Left colon (tissue), 2 donors: ENCODE measurements around the gene TRAF3. TPM values are rescaled to one million over a fixed set of nuclear protein-coding genes. Genes with fewer than 3 reads are reported as not detected.

ENCODE experiments used
- ATAC-seq: fragments of 200-7000 bp; cut with Tn5 transposase; one replicate; pipeline ENCODE4 v1.9.1; 2020; ENCODE audit warnings: mild to moderate bottlenecking, moderate library complexity
- DNase-seq, 2 donors: peaks; one replicate each; pipeline ENCODE4 v3.0.0-alpha.2; 2020
- intact Hi-C, 2 donors: fragments of 100-400 bp; cut with DNase I in 1 of 2; cut with micrococcal nuclease in 1 of 2; formaldehyde crosslinking; loops; one replicate each; pipeline versions ENCODE4 v1.11.2 to v1.14.0; 2022; cut with DNase I, micrococcal nuclease
- total RNA-seq, 2 donors: library from RNA; stranded (reverse); fragmentation: NEBNext Ultra II Directional; extraction: Animal tissue kit (Norgen Biotek cat#: 25700); gene quantifications; one replicate each; pipeline ENCODE4 v1.2.1, GENCODE V29; 2021
- donor health status: DM: no; HTN: no; CAD: no.
- donor health status: DM: yes; HTN: yes; CAD: no.

TRAF3 gene
- total RNA-seq, 2 donors from 2014 or later, result 22.6 to 31.6 TPM

DNA sequence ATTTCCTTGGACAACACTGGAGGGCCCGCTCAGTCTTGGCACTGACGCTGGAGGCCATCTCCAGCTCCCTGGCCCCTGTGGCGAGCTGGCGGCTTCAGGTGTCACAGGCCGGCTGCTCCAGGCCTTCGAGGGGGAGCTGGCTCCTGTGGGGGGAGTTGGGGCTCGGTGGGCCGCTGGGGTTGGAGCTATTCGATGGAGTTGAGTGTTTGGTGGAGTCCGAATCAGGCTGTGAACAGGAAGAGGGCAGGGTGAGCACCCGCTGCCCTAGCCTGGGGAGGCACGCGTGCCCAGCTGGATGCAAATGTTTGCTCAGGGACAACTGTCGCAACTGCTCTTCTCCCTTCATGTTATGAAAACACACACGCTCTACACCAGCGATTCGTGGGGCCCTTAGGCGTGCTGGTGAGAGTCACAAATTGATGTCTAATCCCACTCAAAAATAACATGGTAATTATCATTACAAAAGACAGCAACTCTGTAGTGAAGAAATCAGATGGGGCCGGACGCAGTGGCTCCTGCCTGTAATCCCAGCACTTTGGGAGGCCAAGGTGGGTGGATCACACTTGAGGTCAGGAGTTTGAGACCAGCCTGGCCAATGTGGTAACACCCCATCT is 156.5 kb downstream of the TRAF3 start:
- intact Hi-C loops, result no loop called here
- DNase-seq, result no peak
- no peak for ATAC-seq

DNA sequence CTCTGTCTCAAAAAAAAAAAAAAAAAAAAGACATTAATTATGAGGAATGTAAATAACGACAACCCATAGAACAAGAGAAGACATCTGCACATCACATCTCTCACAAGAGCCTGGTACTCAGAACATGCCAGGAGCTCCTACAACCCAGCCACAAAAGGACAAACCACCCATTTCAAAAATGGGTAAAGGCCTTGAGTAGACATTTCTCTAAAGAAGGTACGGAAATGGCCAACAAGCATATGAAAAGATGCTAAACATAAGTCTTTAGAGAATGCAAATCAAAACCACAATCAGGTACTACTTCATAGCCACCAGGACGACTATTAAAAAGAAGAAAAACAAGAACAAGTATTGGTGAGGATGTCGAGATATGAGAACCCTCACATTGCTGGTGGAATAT is 158.5 kb downstream of the TRAF3 start:
- intact Hi-C loops, result no loop called here
- no peak for ATAC-seq
- DNase-seq, result no peak

DNA sequence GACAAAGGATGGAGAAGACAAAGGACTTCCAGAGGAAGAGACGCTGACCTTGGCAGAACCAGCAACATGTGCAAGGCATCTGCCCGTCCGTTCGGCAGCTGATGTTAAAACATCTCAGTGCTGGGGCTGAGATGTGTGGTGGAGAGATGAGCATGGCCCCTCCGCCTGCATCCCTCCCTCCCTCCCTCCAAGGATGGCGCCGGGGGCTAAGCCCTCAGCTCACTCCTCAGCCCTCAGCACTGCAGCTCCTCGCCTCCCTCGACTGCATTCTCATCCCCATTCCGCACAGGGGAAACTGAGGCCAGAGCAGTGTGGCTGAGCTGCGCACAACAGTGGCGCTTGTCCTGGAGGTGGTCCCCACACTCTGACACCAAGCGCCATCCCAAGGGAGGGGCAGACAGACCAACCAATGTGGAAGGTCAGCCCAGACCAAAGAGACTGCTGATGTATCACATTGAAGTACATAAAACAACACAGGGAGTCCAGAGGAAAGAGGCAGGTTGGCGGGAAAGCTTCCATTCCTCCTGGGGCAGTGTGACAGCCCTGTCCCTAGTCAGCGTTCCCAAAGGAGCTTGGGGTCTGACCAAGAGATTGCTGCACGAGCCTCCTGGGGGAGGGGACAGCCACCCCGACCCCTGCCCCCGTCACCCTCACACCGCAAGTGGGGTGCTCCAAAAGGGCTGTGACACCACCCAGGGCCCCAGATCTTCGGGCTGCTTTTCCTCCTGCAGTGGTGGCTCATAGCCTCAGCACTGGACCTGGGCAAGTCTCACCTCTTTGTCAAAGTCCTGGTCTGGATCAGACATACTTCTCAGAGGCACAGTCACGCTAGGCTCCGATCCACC is 160.3 kb downstream of the TRAF3 start:
- ATAC-seq (no peak), DNase-seq (no peak)
- intact Hi-C loops, result no loop called here

DNA sequence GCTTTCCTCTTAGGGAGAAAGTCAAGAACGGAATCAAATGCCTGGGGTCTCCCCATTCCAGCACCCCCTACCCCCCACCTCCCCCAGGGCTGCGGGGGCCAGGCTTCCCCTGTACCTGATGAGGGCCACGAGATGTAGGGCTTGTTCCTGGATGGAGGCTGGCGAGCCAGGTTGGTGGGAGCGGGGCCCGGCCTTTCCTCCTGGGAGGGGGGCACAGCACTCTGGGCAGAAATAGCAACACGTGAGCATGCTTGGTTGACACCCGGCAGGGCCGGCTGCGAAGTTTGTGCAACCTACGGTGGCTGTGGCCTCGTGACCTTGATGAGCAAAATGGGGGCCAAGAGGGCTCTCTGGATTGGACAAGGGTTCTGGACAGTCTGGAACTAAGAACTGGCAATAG is 160.9 kb downstream of the TRAF3 start:
- DNase-seq (no peak), ATAC-seq (no peak)

DNA sequence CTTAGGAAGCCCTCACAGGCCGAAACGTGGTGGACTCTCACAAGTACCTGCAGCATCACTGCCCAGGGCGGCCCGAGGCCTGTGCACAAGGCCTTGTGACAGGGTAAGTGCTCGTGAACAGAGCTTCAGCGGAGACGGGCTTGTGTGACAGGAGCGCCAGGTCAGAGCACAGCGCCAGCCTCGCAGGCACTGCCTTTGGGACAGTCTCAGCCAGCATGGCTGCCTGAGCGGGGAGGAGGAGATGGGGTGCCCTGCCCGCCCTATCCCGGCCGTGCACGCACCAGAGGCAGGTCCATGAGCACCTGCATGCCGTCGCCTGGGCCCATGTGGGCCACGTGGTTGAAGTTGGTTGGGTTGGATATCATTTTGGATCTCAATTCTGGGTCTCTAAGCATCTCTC is 162.1 kb downstream of the TRAF3 start:
- intact Hi-C loops, result no loop called here
- no peak for DNase-seq
- no peak for ATAC-seq

More for the DNA sequence above, 160.9 kb downstream of the TRAF3 start:
- intact Hi-C loops, result no loop called here

DNA sequence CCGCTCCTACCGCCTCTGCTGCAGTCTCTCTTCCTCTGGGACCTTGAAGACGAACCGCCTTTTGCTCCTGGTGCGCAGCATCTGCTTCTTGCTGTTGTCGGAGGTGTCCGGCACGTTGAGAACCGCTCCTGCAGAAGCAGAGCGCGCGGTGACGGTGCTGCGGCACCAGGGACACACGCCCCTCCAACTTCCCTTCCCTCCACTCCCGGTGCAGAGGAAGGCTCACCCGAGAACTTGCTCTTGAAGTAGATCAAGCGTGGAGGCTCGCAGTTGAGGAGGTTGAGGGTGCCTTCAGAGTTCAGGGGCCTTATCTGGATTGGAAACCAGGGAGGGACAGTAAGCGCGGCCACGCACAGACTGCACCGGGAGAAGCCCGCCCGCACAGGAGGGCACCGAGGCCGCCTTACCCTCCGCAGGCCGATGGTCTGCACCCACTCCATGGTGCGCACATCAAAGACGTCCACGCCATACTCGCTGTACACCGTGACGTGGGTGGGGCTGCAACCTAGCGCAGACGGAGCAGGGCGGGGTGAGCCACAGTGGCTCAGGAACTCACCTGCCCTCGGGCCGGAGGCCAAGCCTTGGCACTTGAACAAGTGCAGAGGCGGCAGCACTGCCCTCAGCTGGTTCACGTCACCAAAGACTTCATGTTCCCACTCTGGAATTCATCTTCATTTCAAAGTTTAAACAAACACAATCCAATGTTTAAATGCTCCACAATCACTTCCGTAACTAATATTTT is 162.7 kb downstream of the TRAF3 start:
- peak; percentile 73 to 74 for DNase-seq
- peak; percentile 92 for ATAC-seq
- intact Hi-C loops, result no loop called here

DNA sequence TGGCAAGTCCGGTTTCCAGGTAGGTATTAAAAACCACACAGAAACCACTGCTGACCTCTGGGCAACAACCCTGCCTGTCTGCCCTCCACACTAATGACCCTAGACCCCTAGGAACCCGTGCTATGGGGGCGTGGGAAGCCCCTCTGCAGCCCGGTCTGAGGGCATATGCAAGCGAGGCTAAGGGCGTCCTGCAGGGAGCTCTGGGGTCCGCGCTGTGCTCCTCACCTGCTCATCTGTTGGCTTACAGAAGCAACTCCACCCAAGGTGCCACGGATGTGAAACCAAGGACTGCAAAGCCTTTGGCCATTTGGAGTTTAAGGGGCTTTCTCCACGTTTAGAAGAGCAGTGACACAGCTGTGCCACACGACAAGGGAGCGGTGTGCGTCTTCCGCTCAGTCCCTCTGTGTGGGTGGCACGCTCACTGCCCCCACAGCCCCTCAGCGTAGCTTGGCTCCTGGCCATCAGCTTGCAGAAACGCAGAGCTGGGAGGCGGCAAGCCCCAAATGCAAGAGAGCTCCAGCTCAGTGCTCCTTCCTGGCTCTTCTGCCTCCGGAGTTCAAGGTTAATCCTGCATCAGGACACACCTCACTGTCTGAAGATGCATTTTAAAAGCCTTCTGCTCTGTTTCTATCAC is 163.6 kb downstream of the TRAF3 start:
- ATAC-seq (no peak), DNase-seq (no peak)
- intact Hi-C loops, result no loop called here

DNA sequence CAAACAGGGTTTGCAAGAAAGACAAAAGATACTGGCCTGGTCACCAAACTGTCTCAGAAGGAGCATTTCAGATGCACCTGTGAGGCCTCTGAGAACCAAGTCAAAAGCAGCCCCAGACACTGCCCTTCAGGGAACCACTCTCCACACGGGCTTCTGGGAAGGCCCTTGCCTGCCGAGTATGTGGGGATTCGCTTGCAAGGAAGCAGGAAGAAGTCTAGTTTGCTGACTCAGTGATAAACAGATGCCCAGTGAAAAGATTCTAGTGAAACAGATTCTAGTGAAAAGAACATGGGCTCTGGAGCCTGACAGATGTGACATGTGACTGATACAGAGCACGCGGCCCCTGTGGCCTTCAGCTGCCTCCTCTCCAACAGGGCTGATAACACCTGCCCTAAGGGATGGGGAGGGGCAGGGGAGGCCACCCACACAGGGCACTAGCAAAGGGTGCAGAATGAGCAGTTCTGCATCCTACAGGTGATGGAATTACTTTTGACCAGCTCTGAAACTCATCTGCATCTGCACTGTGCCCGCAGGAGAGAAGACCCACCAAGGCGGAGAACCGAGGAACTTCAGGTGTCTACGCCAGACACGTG is 164.3 kb downstream of the TRAF3 start:
- no peak for DNase-seq
- ATAC-seq, result no peak
- intact Hi-C loops, result no loop called here

DNA sequence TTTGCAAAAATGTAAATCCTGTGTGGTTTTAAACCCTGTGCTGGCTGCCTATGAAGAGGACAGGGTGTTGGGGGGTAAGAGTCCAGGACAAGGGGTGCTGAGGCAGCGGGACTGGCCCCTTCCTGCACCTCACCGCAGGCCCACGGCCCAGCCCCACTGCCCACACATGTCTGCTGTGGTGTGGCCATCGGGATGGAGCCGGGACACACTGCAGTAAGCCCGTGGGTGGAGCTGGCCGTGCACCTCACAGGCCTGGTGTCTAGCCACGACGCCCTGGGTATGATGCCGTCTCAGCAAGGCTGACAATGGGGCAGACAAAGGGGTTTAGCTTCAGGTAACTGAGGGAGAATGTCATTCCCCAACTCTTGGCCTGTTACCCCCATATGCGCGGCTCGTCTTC is 164.8 kb downstream of the TRAF3 start:
- intact Hi-C loops, result no loop called here
- no peak for DNase-seq
- ATAC-seq, result no peak

DNA sequence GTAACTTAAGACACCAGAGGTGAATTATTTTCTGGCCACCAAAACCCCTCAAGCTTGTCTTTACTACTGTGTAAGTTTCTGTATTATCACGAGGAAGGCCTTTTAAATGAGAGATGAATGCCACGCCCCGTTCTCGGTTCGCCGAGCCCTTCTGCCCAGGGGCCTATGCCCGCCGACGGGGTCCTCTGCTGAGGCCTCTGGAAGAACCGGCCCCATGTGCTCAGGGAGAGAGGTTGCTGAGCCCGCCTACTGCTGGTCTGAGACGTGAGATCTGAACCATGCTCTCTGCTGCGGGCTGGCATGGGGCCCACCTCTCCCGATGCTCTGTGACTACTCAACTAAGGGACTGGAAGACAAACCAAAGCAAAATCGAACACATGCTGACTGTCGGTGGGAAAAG is 166.2 kb downstream of the TRAF3 start:
- no peak for DNase-seq
- intact Hi-C loops, result no loop called here
- ATAC-seq, result no peak

DNA sequence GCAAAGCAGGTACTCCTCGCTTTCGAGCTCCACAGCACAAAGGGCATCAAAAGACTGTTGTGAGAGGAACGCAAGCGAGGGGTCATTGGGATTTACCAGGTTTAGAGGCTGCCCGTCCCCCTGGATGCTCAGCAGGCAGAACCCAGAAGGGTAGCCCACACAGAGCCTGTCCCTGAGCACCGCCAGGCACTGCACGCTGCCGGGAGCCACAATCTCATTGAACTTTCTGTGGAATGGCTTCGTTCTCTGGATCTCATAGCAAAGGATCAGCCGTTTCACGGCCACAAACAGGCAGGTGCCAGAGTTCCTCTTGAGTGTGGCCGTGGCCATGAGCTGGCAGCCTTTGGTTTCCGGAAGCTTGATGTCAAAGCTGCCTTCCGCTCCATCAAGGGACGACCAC is 166.7 kb downstream of the TRAF3 start:
- intact Hi-C loops, result no loop called here
- DNase-seq (no peak), ATAC-seq (no peak)

DNA sequence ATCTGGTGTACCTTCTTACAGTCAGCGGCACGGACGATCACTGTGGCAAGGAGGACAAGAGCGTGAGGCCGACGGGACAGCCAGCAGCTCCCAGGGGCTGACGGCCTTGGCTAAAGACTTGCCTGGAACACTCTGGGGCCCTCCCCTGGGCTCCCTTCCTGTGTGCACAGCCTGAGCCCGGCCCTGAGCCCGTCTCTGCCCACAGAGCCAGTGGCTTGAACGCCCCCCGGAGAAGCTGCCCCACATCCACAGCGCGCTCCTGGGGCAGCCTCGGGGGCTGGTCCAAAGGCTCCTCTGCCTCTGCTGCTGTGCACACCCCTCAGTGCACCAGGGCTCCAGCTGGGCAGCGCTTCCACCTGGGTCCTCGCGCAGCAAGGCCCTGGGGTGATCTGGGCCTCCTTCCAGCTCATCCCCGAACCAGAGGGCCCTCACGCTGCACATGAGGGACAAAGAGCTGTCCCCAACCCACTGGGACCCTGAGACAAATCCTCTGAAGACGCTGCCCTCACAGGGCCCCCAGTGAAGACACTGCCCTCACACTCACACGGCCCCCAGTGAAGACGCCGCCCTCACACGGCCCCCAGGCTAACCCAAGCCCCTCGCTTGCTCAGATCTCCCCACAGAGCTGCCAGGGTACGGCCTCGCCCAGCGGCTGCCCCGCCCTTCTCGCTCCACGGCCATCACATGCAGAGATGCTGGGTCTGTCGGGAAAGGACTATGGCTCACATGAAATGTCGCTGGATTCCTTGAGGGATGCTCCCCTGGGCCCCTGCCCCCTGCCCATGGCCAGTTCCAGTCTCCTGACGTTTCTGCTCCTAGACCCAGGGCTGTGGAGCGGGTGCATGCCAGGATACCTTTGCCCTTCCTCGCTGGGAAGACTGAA is 167.4 kb downstream of the TRAF3 start:
- ATAC-seq (no peak), DNase-seq (no peak)
- intact Hi-C loops, result no loop called here

DNA sequence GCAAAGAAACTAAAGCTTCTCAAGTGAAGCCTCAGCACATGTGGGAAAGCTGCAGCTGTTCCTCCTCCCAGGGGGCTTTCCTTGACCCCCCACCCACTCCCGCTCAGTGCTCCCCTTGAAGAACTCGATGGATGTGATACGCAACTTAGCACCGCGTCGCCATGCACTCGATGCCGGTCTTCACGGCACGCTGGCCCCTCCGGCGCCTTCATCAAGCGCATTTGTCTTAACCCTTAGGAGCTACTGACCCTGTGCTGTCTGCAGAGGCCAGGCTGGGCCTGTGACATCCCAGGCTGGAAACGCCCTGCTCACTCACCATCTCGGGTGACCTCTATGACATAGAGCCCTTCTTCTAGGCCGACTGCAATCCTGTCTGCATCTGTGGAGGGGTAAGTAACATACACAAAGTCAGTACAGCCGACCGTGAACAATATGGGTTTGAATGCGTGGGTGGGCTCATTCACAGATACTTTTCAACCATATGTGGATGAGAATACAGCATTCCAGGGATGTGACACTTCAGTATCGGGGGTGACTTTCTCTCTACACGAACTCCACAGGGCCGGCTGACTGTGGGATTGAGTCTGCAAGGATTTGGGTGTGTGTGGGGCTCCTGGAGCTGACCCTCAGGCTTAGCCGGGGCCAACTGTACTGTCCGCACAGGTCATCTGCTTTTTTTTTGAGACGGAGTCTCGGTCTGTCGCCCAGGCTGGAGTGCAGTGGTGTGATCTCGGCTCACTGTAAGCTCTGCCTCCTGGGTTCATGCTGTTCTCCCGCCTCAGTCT is 168.3 kb downstream of the TRAF3 start:
- intact Hi-C loops, result no loop called here
- ATAC-seq (no peak), DNase-seq (no peak)

DNA sequence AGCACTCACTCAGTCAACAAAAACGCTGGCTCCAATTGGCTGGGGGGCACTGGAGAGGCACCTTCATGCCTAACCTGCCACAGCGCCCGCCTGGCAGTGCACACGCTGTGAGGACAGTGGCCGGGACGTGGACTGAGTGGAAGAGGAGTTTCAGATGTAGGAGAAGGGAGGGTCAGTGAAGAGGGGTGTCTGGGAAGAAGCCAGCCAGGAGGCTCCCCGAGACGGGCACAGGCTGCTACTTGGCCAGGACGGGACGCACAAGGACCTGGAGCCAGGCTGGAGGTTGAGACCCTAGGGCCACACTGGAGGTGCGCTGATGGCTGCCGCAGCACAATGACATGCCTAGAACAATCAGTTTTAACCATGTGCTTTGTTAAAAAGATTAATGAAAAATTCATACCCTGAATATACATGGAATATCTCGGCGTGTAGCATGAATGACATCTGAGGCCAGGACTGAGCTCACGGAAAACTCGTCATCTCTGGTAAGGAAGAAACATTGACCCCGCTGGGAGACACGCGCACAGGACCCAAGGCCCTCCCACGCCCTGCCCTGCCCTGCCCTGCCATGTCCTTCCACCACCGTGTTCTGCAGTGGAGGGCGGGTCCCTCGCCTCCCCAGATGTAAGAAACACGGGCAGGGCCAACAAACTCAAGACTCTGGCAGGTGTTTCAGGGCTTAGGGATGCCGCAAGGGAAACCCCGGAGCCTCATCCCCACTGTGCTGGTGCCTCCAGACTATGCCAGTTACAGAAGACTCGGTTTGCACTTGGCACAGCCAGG is 170.3 kb downstream of the TRAF3 start:
- peak; percentile 72 for ATAC-seq
- no peak for DNase-seq
- intact Hi-C loops, result no loop called here

DNA sequence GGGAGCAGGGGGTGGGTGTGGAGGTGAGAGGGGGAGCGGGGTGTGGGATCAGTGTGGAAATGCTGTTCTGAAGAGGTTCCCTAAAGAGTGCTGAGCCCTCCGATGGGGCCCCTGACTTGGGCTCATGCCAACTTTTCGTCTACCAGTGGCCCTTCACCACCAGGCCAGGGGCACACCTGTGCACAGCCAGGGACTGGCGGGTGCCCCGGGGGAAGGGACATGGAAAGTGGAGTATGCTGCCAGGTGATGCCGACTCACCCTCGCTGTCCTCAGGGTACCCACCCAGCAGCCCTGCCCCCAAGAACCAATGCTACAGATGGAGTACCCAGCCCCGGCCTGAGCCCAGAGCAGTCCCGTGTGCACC is 171.4 kb downstream of the TRAF3 start:
- intact Hi-C loops, result no loop called here
- no peak for DNase-seq
- ATAC-seq, result no peak

DNA sequence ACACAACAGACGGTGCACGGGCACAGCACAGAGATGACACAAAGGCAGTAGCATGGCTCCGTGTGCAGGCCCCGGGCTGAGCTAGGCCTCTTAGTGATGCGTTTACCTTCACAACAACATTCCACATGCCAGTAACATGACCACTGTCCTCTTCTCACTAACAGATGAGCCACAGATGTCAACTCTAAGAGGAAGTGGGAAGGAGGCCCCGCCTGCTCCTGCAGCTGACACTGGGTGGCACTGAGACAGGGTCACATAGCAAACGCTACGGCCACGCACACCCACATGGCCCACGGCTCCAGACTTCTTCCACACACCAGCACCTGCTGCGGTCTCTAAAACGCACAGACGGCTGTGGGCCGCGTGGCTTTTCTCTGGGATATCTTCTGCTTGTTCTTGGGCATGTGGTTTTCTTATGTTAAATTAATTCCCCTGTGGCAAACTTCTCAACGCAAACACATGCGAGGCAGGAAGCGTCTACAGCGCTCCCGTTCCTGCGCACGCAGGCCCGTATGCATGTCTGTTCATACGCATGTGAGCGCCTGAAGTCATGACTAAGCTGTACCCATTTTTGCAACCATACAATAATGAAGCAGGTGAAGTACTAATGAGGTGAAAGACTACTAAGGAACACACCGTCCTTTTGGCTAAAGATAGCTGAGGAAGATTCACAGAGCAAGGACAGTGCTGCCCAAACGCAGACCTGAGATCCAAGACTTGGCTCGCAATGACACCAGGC is 172.0 kb downstream of the TRAF3 start:
- intact Hi-C loops, result no loop called here
- ATAC-seq (peak; percentile 30), DNase-seq (peak in 1 of 2 donors; percentile 46)
